Astrocyte of the cerebellum (primary cell): ENCODE measurements around the gene GNA14.

Source experiments
- DNase-seq: peaks from one replicate; pipeline ENCODE4 v3.0.0-alpha.2; 2011; ENCODE audit warnings: low read depth
- H3K4me3 ChIP-seq: 2 replicates; pipeline ENCODE4 v1.5.1; 2011; ENCODE audit warnings: mild to moderate bottlenecking, low read depth, low read length, moderate library complexity
- CTCF ChIP-seq: IDR thresholded peaks from 2 replicates; pipeline ENCODE4 v1.5.1; 2012; ENCODE audit warnings: low read length, low read depth, moderate library complexity, mild to moderate bottlenecking; ENCODE audit errors: missing control alignments
- in situ Hi-C: cut with HindIII; loops from 2 replicates; pipeline ENCODE4 v1.10.0; 2017; ENCODE audit warnings: low sequenced_read_pairs

GNA14 gene

GRCh38 chr9:77488439-77489126 lies 159.5 kb downstream of the GNA14 start:
- H3K4me3 ChIP-seq = no peak overlapping the region
- no peak for DNase-seq
- in situ Hi-C loops = no loop called here
- peak; percentile 71 for TF ChIP-seq CTCF

- in situ Hi-C loops = no loop called here
- TF ChIP-seq CTCF = no peak
- H3K4me3 ChIP-seq = no peak overlapping the region
- no peak for DNase-seq
These were observed 161.2 kb downstream of the GNA14 start for GRCh38 chr9:77486968-77487367.

GRCh38 chr9:77486463-77486862 lies 161.7 kb downstream of the GNA14 start:
- in situ Hi-C loops = no loop called here
- H3K4me3 ChIP-seq = no peak overlapping the region
- TF ChIP-seq CTCF = no peak
- DNase-seq = no peak

DNA sequence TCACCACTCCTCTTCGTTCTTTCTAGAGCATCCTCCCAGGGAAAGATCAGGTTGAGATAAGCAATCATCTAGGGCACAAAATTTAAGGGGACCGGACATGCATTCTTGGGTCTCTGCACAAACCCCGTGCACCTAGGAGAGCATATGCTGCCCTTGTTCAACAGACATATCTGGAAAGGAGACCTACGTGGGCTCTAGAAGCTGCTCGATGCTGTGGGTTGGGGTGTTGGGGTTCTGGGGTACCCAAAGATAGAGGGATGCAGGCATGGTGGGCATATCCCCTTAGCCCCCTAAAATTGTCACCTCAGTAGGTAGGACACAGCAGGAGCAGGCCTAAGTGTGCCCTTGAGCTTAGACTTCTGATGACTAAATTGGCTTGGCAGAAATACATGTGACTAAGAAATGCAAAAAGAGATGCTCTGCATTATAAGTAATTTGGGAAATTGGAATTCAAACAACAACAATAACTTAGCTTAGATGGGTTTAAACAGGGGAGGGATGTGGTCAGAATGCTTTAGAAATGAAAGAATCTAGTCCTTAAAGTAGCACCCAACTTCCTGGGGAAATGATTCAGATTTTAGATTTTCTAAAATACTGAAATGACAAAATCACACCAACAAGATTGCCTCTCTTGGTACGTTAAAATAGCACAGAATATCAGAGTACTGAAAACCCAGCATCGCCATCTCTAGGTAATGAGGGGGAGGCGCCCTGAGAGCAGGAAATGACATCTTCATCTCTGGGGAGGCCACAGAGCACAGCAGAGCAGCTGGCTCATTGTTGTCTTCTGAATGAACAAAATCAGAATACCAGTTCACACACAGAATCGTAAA lies 172.3 kb downstream of the GNA14 start:
- no peak for TF ChIP-seq CTCF
- DNase-seq = no peak
- in situ Hi-C loops = no loop called here
- no peak overlapping the region for H3K4me3 ChIP-seq

DNA sequence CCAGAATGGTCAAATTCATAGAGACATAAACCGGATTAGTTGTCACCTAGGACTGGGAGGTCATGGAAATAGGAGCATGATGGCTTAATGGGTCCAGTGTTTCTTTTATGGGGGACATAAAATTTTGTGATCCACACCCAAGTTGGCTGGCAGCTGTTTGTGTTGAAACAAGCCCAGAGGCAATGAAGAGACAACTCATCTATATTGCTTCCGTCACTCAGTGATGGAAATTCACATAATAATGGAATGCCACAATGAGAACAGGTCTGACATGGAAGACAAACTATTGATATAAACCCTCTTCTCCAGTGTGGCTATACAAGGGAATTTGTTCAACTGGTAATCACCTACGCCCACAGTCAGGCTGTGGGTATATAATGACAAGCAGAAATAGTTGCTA lies 173.2 kb downstream of the GNA14 start:
- no peak for DNase-seq
- no peak for TF ChIP-seq CTCF
- in situ Hi-C loops = no loop called here
- H3K4me3 ChIP-seq = no peak overlapping the region

DNA sequence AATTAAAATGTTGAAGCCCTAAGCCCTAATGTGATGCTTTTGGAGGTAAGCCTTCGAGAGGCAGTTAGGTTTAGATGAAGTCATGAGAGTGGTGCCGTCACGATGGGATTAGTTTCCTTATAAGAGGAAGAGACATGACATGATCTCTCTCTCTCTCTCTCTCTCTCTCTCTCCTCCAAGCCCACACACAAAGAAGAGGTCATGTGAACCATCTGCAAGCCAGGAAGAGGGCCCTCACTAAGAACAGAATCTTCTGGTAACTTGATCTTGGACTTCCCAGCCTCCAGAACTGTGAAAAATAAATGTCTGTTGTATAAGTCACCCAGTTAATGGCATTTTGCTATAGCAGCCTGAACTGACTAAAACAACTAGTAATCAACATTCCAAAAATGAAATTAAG lies 175.5 kb downstream of the GNA14 start:
- in situ Hi-C loops = no loop called here
- DNase-seq = no peak
- no peak overlapping the region for H3K4me3 ChIP-seq
- TF ChIP-seq CTCF = no peak
